Neural cell (in vitro differentiated cells): Measurements from ENCODE around the gene SCAANT1. TPM values are rescaled to one million over a fixed set of nuclear protein-coding genes. Genes with fewer than 3 reads are reported as not detected.

Experiments used
- H2AFZ ChIP-seq: fragments of 200-600, 300-800 bp; sonication (generic), shearing (Covaris generic); 2 replicates; pipeline ENCODE4 v1.6.0; 2014; ENCODE audit warnings: low read depth, mild to moderate bottlenecking, antibody characterized with exemption, low read length, moderate library complexity
- H3F3A ChIP-seq: fragments of 200-600 bp; shearing (Covaris generic); 2 replicates; pipeline ENCODE4 v1.6.1; 2016; ENCODE audit warnings: mild to moderate bottlenecking, moderate library complexity, mixed read lengths, antibody characterized with exemption, low read length; ENCODE audit not compliant: insufficient read depth, poor library complexity, severe bottlenecking
- H3K27ac ChIP-seq: fragments of 200-600, 300-800 bp; sonication (generic), shearing (Covaris generic); 2 replicates; pipeline ENCODE4 v1.5.1; 2014; ENCODE audit warnings: mild to moderate bottlenecking, low read length, moderate library complexity
- H3K27me3 ChIP-seq: fragments of 300-800, 200-600 bp; sonication (generic), shearing (Covaris generic); 2 replicates; pipeline ENCODE4 v1.6.0; 2014; ENCODE audit warnings: mild to moderate bottlenecking, low read depth, low read length, moderate library complexity; ENCODE audit not compliant: insufficient read depth
- H3K36me3 ChIP-seq: fragments of 300-800, 200-600 bp; sonication (generic), shearing (Covaris generic); 2 replicates; pipeline ENCODE4 v1.5.1; 2014; ENCODE audit warnings: mild to moderate bottlenecking, antibody characterized with exemption, low read length, moderate library complexity; ENCODE audit not compliant: insufficient read depth
- H3K4me2 ChIP-seq: fragments of 300-800, 200-600 bp; sonication (generic), shearing (Covaris generic); 2 replicates; pipeline ENCODE4 v1.6.0; 2014; ENCODE audit warnings: mild to moderate bottlenecking, low read length
- H3K4me3 ChIP-seq: fragments of 300-800, 200-600 bp; sonication (generic), shearing (Covaris generic); 2 replicates; pipeline ENCODE4 v1.5.1; 2014; ENCODE audit warnings: mild to moderate bottlenecking, low read length, moderate library complexity
- H3K79me2 ChIP-seq: fragments of 200-600 bp; shearing (Covaris generic); replicated peaks from 2 replicates; pipeline ENCODE4 v1.6.0; 2014; ENCODE audit warnings: mild to moderate bottlenecking, low read length, moderate library complexity; ENCODE audit not compliant: insufficient read depth
- H3K9ac ChIP-seq: fragments of 300-800, 200-600 bp; sonication (generic), shearing (Covaris generic); 2 replicates; pipeline ENCODE4 v1.6.1; 2016; ENCODE audit warnings: mild to moderate bottlenecking, low read length, mixed read lengths
- H3K9me2 ChIP-seq: fragments of 200-600 bp; shearing (Covaris generic); 2 replicates; pipeline ENCODE4 v1.6.1; 2016; ENCODE audit warnings: mild to moderate bottlenecking, low read length, mixed read lengths; ENCODE audit not compliant: insufficient read depth
- H3K9me3 ChIP-seq: fragments of 200-600, 300-800 bp; sonication (generic), shearing (Covaris generic); 2 replicates; pipeline ENCODE4 v1.6.1; 2016; ENCODE audit warnings: mild to moderate bottlenecking, mixed run types, low read length, moderate library complexity, mixed read lengths
- H4K20me1 ChIP-seq: fragments of 200-600 bp; shearing (Covaris generic); 2 replicates; pipeline ENCODE4 v1.6.1; 2016; ENCODE audit warnings: mild to moderate bottlenecking, mixed run types; ENCODE audit not compliant: insufficient read depth
- EP300 ChIP-seq: fragments of 450-650 bp; conservative IDR thresholded peaks from 2 replicates; pipeline ENCODE4 v1.6.1; 2014; ENCODE audit warnings: antibody characterized with exemption, mild to moderate bottlenecking, moderate library complexity; ENCODE audit not compliant: poor library complexity, severe bottlenecking
- EZH2 ChIP-seq: fragments of 200-600, 300-800 bp; shearing (Covaris generic), sonication (generic); IDR thresholded peaks from 2 replicates; pipeline ENCODE4 v1.6.1; 2014; ENCODE audit warnings: antibody characterized with exemption, low read length, borderline replicate concordance, mild to moderate bottlenecking; ENCODE audit not compliant: insufficient read depth, poor library complexity, severe bottlenecking
- MXI1 ChIP-seq: fragments of 450-650 bp; conservative IDR thresholded peaks from 2 replicates; pipeline ENCODE4 v1.6.1; 2014; ENCODE audit warnings: antibody characterized with exemption, mild to moderate bottlenecking; ENCODE audit not compliant: poor library complexity, severe bottlenecking
- POLR2AphosphoS5 ChIP-seq: IDR thresholded peaks from 2 replicates; pipeline ENCODE4 v1.6.1; 2012
- RAD21 ChIP-seq: fragments of 450-650 bp; conservative IDR thresholded peaks from 2 replicates; pipeline ENCODE4 v1.6.1; 2014; ENCODE audit warnings: antibody characterized with exemption, mild to moderate bottlenecking, moderate library complexity
- SMC3 ChIP-seq: fragments of 450-650 bp; conservative IDR thresholded peaks from 2 replicates; pipeline ENCODE4 v1.6.1; 2014; ENCODE audit warnings: antibody characterized with exemption, mild to moderate bottlenecking, moderate library complexity; ENCODE audit not compliant: poor library complexity
- TAF1 ChIP-seq: IDR thresholded peaks from 2 replicates; pipeline ENCODE4 v1.6.1; 2012; ENCODE audit warnings: low read depth
- polyA plus RNA-seq: library from polyadenylated mRNA; depleted of rRNA; stranded (reverse); fragments of >200 nt; gene quantifications from 2 replicates; pipeline ENCODE4 v1.2.3, GENCODE V29; 2014
- TF ChIP-seq, protein P1 (sequence below): fragments of 450-650 bp; IDR thresholded peaks from 2 replicates; pipeline ENCODE4 v1.5.1; 2014; ENCODE audit warnings: antibody characterized with exemption, mild to moderate bottlenecking, moderate library complexity; ENCODE audit not compliant: poor library complexity, severe bottlenecking
- TF ChIP-seq, protein P2 (sequence below): IDR thresholded peaks from 2 replicates; pipeline ENCODE4 v1.6.1; 2012; ENCODE audit warnings: borderline replicate concordance

Gene SCAANT1
- polyA plus RNA-seq, 1 donor from 2014 or later, result not detected

DNA sequence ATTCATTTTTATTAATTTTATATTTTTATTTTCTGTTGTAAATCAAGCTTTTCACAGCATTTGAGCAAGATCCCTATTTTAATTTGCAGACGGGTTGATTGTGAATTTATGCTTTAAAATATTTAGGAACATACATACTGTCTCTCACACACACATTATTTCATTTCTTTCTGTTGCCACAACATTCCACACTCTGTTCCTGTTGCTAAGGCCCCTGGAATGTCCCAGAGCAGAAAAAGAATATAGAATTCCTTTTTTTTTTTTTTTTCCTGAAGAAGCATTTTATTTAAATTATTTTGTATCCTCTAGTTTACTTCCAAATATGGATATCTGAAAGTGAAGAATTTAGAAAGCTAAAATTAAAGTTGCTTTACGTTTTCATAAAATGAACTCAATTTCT, 36.8 kb upstream of the SCAANT1 start:
- TF ChIP-seq, protein P1, sequence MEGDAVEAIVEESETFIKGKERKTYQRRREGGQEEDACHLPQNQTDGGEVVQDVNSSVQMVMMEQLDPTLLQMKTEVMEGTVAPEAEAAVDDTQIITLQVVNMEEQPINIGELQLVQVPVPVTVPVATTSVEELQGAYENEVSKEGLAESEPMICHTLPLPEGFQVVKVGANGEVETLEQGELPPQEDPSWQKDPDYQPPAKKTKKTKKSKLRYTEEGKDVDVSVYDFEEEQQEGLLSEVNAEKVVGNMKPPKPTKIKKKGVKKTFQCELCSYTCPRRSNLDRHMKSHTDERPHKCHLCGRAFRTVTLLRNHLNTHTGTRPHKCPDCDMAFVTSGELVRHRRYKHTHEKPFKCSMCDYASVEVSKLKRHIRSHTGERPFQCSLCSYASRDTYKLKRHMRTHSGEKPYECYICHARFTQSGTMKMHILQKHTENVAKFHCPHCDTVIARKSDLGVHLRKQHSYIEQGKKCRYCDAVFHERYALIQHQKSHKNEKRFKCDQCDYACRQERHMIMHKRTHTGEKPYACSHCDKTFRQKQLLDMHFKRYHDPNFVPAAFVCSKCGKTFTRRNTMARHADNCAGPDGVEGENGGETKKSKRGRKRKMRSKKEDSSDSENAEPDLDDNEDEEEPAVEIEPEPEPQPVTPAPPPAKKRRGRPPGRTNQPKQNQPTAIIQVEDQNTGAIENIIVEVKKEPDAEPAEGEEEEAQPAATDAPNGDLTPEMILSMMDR, result no peak
- no peak for TF ChIP-seq RAD21
- no peak for TF ChIP-seq EZH2
- TF ChIP-seq MXI1, result no peak
- TF ChIP-seq, protein P2, sequence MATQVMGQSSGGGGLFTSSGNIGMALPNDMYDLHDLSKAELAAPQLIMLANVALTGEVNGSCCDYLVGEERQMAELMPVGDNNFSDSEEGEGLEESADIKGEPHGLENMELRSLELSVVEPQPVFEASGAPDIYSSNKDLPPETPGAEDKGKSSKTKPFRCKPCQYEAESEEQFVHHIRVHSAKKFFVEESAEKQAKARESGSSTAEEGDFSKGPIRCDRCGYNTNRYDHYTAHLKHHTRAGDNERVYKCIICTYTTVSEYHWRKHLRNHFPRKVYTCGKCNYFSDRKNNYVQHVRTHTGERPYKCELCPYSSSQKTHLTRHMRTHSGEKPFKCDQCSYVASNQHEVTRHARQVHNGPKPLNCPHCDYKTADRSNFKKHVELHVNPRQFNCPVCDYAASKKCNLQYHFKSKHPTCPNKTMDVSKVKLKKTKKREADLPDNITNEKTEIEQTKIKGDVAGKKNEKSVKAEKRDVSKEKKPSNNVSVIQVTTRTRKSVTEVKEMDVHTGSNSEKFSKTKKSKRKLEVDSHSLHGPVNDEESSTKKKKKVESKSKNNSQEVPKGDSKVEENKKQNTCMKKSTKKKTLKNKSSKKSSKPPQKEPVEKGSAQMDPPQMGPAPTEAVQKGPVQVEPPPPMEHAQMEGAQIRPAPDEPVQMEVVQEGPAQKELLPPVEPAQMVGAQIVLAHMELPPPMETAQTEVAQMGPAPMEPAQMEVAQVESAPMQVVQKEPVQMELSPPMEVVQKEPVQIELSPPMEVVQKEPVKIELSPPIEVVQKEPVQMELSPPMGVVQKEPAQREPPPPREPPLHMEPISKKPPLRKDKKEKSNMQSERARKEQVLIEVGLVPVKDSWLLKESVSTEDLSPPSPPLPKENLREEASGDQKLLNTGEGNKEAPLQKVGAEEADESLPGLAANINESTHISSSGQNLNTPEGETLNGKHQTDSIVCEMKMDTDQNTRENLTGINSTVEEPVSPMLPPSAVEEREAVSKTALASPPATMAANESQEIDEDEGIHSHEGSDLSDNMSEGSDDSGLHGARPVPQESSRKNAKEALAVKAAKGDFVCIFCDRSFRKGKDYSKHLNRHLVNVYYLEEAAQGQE, result no peak
- TF ChIP-seq SMC3, result no peak
- no peak for TF ChIP-seq TAF1
- TF ChIP-seq POLR2AphosphoS5, result no peak
- TF ChIP-seq EP300, result no peak
- H4K20me1 ChIP-seq, result no peaks in the 10 kb centered on the region

DNA sequence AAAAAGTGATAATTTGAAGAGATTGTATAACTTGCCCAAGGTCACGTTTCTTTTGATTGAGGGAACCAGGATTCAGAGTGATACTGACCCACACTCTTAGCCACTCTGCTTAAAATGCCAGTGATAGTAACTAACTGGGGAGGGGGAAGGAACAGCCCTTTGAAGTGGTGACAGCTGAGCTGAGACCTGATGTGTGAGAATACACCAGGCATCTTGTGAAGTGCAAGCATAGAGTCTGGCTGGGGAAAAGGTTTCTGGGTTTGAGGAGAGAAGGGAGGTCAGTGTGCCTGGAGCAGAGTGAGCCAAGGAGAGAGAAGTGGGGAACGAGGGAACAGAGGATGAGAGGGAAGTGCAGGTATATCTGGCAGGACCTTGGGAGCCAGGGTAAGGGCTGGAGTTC, 35.4 kb upstream of the SCAANT1 start:
- no peaks in the 10 kb centered on the region for H3K79me2 ChIP-seq
- H4K20me1 ChIP-seq, result no peaks in the 10 kb centered on the region
- H2AFZ ChIP-seq, result no peak overlapping the region
- H3K36me3 ChIP-seq, result no peaks in the 10 kb centered on the region
- H3K4me2 ChIP-seq, result no peak overlapping the region
- H3K27me3 ChIP-seq, result no peaks in the 10 kb centered on the region
- H3K9me2 ChIP-seq, result no peaks in the 10 kb centered on the region
- no peak overlapping the region for H3K4me3 ChIP-seq
- no peak overlapping the region for H3K27ac ChIP-seq
- H3K9ac ChIP-seq, result no peak overlapping the region
- no peaks in the 10 kb centered on the region for H3F3A ChIP-seq
- TF ChIP-seq MXI1 (no peak), RAD21 (no peak), SMC3 (no peak), EP300 (no peak), EZH2 (no peak), POLR2AphosphoS5 (no peak), TAF1 (no peak)
- TF ChIP-seq, protein P2, result no peak
- TF ChIP-seq, protein P1, result no peak
- H3K9me3 ChIP-seq, result no peaks in the 10 kb centered on the region

More for the DNA sequence above, 36.8 kb upstream of the SCAANT1 start:
- no peaks in the 10 kb centered on the region for H3K79me2 ChIP-seq
- no peak overlapping the region for H3K4me3 ChIP-seq
- H3K27ac ChIP-seq, result no peak overlapping the region
- no peaks in the 10 kb centered on the region for H3K36me3 ChIP-seq
- H3K9ac ChIP-seq, result no peak overlapping the region
- no peak overlapping the region for H3K4me2 ChIP-seq
- no peaks in the 10 kb centered on the region for H3K9me3 ChIP-seq
- H2AFZ ChIP-seq, result no peak overlapping the region
- H3F3A ChIP-seq, result no peaks in the 10 kb centered on the region
- no peaks in the 10 kb centered on the region for H3K9me2 ChIP-seq
- H3K27me3 ChIP-seq, result no peaks in the 10 kb centered on the region
